ENCODE measurements around the gene SERINC3.

GRCh38 chr20:44467289-44467883, 54.5 kb downstream of the SERINC3 start:
- TF ChIP-seq CTCF (IDR thresholded peaks at IDR 0.05; ENCODE audit: low read length) (no peak), EZH2 (optimal IDR thresholded peaks at IDR 0.05; ENCODE audit: low read depth, low read length) (no peak), EZH2phosphoT487 (IDR thresholded peaks at IDR 0.05; ENCODE audit: low read length) (no peak)

Measured in MM.1S (cell line).